ENCODE data around the gene FADS6.

Gene FADS6

GRCh38 chr17:74922172-74922571 lies 28.7 kb upstream of the FADS6 start:
- Histone ChIP-seq H4K20me1 (ENCODE audit: insufficient read depth, low read length) (no peaks in the 10 kb centered on the region), H3K79me2 (ENCODE audit: low read length) (no peaks in the 10 kb centered on the region), H3K4me1 (ENCODE audit: low read length) (no peaks in the 10 kb centered on the region), H2AFZ (ENCODE audit: low read depth, low read length) (no peak overlapping the region), H3K4me3 (ENCODE audit: low read length) (no peak overlapping the region), H3K4me2 (ENCODE audit: low read length) (no peak overlapping the region), H3K36me3 (replicated peaks; ENCODE audit: low read depth, low read length) (no peaks in the 10 kb centered on the region), H3K27ac (ENCODE audit: low read length) (no peak overlapping the region), H3K9me3 (ENCODE audit: insufficient read depth, low read length) (no peaks in the 10 kb centered on the region), H3K27me3 (ENCODE audit: low read depth, low read length) (no peaks in the 10 kb centered on the region), H3K9ac (ENCODE audit: low read length) (no peak overlapping the region)
- TF ChIP-seq EZH2phosphoT487 (IDR thresholded peaks at IDR 0.05; ENCODE audit: low read depth) (no peak), CTCF (IDR thresholded peaks at IDR 0.05; ENCODE audit: low read depth, low read length) (no peak)

- no peak overlapping the region for H3K4me2 ChIP-seq (ENCODE audit: low read length)
- H4K20me1 ChIP-seq (ENCODE audit: insufficient read depth, low read length) = no peaks in the 10 kb centered on the region
- H3K79me2 ChIP-seq (ENCODE audit: low read length) = no peaks in the 10 kb centered on the region
- no peaks in the 10 kb centered on the region for H3K4me1 ChIP-seq (ENCODE audit: low read length)
- no peak overlapping the region for H3K27ac ChIP-seq (ENCODE audit: low read length)
- H3K4me3 ChIP-seq (ENCODE audit: low read length) = no peak overlapping the region
- H3K9me3 ChIP-seq (ENCODE audit: insufficient read depth, low read length) = no peaks in the 10 kb centered on the region
- H3K9ac ChIP-seq (ENCODE audit: low read length) = no peak overlapping the region
- H2AFZ ChIP-seq (ENCODE audit: low read depth, low read length) = no peak overlapping the region
- H3K36me3 ChIP-seq (replicated peaks; ENCODE audit: low read depth, low read length) = no peaks in the 10 kb centered on the region
- TF ChIP-seq CTCF (IDR thresholded peaks at IDR 0.05; ENCODE audit: low read depth, low read length) = no peak
- H3K27me3 ChIP-seq (ENCODE audit: low read depth, low read length) = no peaks in the 10 kb centered on the region
Observed at GRCh38 chr17:74921769-74922168, 28.3 kb upstream of the FADS6 start.

GRCh38 chr17:74921026-74921681 lies 27.7 kb upstream of the FADS6 start:
- Histone ChIP-seq H3K4me2 (ENCODE audit: low read length) (no peak overlapping the region), H2AFZ (ENCODE audit: low read depth, low read length) (no peak overlapping the region), H3K27ac (ENCODE audit: low read length) (no peak overlapping the region), H3K36me3 (replicated peaks; ENCODE audit: low read depth, low read length) (no peaks in the 10 kb centered on the region), H4K20me1 (ENCODE audit: insufficient read depth, low read length) (no peaks in the 10 kb centered on the region), H3K27me3 (ENCODE audit: low read depth, low read length) (no peaks in the 10 kb centered on the region), H3K79me2 (ENCODE audit: low read length) (no peaks in the 10 kb centered on the region), H3K9ac (ENCODE audit: low read length) (no peak overlapping the region), H3K9me3 (ENCODE audit: insufficient read depth, low read length) (no peaks in the 10 kb centered on the region), H3K4me1 (ENCODE audit: low read length) (no peaks in the 10 kb centered on the region), H3K4me3 (ENCODE audit: low read length) (no peak overlapping the region)
- TF ChIP-seq EZH2phosphoT487 (IDR thresholded peaks at IDR 0.05; ENCODE audit: low read depth) (no peak), CTCF (IDR thresholded peaks at IDR 0.05; ENCODE audit: low read depth, low read length) (no peak)

- Histone ChIP-seq H3K27ac (ENCODE audit: low read length) (no peak overlapping the region), H4K20me1 (ENCODE audit: insufficient read depth, low read length) (no peaks in the 10 kb centered on the region), H3K4me2 (ENCODE audit: low read length) (no peak overlapping the region), H3K9me3 (ENCODE audit: insufficient read depth, low read length) (no peaks in the 10 kb centered on the region), H2AFZ (ENCODE audit: low read depth, low read length) (no peak overlapping the region), H3K27me3 (ENCODE audit: low read depth, low read length) (no peaks in the 10 kb centered on the region), H3K4me1 (ENCODE audit: low read length) (no peaks in the 10 kb centered on the region), H3K36me3 (replicated peaks; ENCODE audit: low read depth, low read length) (no peaks in the 10 kb centered on the region), H3K79me2 (ENCODE audit: low read length) (no peaks in the 10 kb centered on the region), H3K9ac (ENCODE audit: low read length) (no peak overlapping the region), H3K4me3 (ENCODE audit: low read length) (no peak overlapping the region)
- TF ChIP-seq EZH2phosphoT487 (IDR thresholded peaks at IDR 0.05; ENCODE audit: low read depth) (no peak), CTCF (IDR thresholded peaks at IDR 0.05; ENCODE audit: low read depth, low read length) (no peak)
Observed at GRCh38 chr17:74920642-74921025, 27.2 kb upstream of the FADS6 start.
